GM19035 (cell line): ENCODE measurements around the gene CDK13.
"Not testable (repeated sequence)": the region's sequence is repeated elsewhere in the genome, so short reads cannot be mapped to it uniquely, and the experiment has no call there.

Experiments
- ATAC-seq: cut with Tn5 transposase; IDR thresholded peaks from one replicate; pipeline ENCODE4 v1.9.1; 2021; ENCODE audit not compliant: unreplicated experiment

Gene CDK13

GRCh38 chr7:40145596-40146130 is 195.6 kb downstream of the CDK13 start:
- ATAC-seq: not testable (repeated sequence)

DNA sequence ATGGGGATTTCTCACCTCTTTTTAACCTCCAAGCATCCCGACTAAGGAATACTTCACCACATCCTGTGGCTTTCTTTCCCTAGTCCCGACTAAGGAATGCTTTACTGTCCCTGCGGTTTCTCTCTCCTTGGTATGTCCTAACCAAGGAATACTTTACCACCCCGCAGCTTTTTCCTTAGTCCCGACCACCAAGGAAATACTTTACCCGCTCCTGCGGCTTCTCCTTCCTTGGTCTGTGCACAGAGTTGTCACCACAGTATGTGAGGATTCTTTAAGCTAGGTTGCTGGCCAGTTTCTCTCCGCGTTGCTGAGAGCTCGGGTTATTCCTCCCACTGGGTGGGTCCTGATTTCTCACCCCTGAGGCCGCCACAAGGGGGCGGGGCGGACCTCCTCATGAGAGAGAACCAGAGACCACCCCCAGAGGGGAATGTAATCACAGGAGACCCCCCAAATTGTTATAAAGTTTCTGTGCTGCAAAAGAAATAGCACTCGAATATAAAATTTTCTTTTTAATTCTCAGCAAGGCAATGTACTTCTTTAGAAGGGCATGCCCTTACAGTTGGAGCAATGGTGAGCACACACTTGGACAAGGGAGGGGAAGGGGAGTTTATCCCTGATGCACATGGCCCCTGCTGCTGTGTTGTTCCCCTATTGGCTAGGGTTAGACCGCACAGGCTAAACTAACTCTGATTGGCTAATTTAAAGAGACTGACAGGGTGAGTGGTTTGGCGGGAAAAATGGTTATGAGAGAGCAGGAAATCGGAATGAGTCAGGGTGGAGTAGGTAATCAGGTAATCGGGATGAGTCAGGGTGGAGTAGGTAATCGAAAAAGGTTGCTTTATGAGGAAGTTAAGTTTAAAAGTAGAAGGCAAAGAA is 197.6 kb downstream of the CDK13 start:
- no peak for ATAC-seq

DNA sequence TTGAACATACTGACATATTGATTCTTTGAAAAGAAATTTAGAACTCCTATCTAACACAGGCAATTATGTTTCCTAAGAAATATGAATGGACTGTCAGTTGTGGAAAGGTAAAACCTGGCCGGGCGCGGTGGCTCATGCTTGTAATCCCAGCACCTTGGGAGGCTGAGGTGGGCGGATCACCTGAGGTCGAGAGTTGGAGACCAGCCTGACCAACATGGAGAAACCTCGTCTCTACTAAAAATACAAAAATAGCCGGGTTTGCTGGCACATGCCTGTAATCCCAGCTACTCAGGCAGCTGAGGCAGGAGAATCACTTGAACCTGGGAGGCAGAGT is 198.2 kb downstream of the CDK13 start:
- ATAC-seq: not testable (repeated sequence)

- no peak for ATAC-seq
Measured at GRCh38 chr7:40148671-40149070, 198.6 kb downstream of the CDK13 start.
